Measurements from ENCODE around the gene PCGF1.
"Not testable (repeated sequence)": the region's sequence is repeated elsewhere in the genome, so short reads cannot be mapped to it uniquely, and the experiment has no call there.

PCGF1 gene

DNA sequence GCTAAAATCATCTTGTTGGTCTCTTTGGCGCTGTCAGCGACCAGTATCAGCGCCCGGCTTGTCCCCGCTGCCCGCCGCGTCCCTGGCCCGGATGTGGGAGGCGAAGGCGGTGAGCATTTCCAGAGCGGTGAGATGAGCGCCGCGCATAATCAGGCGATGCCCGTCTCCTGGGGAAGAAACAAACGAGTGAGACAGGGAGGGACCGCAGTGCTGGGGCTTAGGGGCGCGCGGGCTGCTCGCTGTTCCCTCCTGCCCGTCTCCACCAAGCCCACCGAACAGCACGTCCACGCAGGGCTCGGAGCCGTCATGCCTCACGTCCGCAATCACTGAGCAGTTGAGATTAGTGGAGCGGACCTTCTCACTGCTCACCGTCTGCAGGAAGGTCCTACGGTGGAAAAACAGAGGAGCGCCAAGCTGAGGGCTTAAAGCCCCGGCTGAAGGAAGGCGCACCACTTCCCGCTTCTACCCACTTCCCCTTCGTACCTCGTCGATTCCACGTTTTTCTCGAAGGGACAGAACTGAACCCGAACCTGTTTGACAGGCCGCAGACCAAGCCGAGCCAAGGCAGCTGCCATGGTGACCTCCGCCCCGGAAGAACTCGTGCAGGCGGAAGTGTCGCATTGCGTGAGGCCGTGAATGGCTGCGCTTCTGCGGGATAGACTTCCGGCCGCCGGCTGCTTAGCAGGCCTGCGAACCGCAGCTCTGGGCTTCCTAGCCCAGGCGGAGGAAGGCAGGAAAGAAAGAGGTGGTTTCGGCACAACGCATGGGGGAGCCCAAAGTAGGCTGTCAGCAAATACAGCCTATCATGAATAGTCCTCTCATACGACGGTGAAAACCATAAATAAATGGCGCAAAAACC, 35.2 kb downstream of the PCGF1 start, which contains the start of gene MRPL53:
MRPL53 (minus strand) TSS at position 595 of the 859 bp plus-strand sequence; CDS start at position 575, 20 bp downstream.
- DNase-seq (ENCODE audit: low spot score) = peak; percentile 96

GRCh38 chr2:74471332-74472065, 36.0 kb downstream of the PCGF1 start:
- no peak for DNase-seq (ENCODE audit: low spot score)

GRCh38 chr2:74470742-74471141, 36.8 kb downstream of the PCGF1 start:
- not testable (repeated sequence) for DNase-seq (ENCODE audit: low spot score)

GRCh38 chr2:74464406-74464805, 43.1 kb downstream of the PCGF1 start:
- no peak for DNase-seq (ENCODE audit: low spot score)

GRCh38 chr2:74462786-74463105, 44.7 kb downstream of the PCGF1 start:
- no peak for DNase-seq (ENCODE audit: low spot score)

- no peak for DNase-seq (ENCODE audit: low spot score)
Observed at GRCh38 chr2:74462054-74462785, 45.3 kb downstream of the PCGF1 start.

- no peak for DNase-seq (ENCODE audit: low spot score)
Observed at GRCh38 chr2:74461187-74462053, 46.1 kb downstream of the PCGF1 start.

DNA sequence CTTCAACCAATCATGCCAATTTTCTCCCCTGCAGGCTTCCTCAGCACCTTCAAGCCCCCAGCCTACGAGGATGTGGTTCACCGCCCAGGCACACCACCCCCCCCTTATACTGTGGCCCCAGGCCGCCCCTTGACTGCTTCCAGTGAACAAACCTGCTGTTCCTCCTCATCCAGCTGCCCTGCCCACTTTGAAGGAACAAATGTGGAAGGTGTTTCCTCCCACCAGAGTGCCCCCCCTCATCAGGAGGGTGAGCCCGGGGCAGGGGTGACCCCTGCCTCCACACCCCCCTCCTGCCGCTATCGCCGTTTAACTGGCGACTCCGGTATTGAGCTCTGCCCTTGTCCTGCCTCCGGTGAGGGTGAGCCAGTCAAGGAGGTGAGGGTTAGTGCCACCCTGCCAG, 47.3 kb downstream of the PCGF1 start:
- DNase-seq (ENCODE audit: low spot score) = not testable (repeated sequence)

DNA sequence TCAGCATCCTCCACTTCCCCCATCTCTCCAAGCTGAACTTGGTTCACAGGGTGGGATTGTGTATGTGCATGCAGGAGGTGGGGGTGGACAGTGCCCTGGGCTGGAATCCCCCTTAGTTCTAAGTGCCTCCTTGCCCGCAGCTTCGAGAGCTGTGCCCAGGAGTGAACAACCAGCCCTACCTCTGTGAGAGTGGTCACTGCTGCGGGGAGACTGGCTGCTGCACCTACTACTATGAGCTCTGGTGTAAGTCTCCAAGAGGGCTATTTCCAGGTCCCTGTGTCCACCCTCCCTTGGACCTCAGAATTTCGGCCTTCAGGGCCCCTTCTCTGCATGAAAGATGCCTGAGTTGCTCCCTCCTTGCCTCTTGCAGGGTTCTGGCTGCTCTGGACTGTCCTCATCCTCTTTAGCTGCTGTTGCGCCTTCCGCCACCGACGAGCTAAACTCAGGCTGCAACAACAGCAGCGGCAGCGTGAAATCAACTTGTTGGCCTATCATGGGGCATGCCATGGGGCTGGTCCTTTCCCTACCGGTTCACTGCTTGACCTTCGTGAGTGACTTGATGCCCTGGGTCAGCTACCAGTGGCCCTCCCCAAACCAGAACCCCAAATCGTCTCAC, 47.9 kb downstream of the PCGF1 start:
- not testable (repeated sequence) for DNase-seq (ENCODE audit: low spot score)

DNA sequence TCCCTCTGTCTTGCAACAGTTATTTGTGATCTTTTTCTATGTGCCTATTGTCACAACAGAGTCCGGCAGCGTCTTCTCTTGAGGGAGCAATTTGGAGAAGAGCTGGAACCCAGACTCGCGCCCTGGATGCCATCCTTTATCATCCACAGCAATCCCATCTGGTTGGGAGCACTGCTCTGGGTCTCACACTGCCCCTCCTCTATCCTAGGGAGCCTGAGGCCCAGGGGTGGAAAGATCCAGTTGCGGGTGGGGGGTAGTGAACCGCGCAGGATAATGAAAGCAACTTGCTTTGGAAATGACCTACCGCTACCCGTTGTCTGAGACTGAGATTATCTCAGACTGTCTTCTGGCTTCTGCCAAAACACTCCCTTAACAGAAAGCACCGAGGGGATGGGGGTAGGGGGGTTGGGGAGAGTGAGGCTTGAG, 48.5 kb downstream of the PCGF1 start:
- no peak for DNase-seq (ENCODE audit: low spot score)

- DNase-seq (ENCODE audit: low spot score) = peak; percentile 100
Observed at GRCh38 chr2:74458132-74458937, 49.2 kb downstream of the PCGF1 start, which contains the start of gene WBP1. WBP1 (plus strand) TSS chr2:74458438; CDS start chr2:74458603, 165 bp downstream.

GRCh38 chr2:74457549-74458131, 49.9 kb downstream of the PCGF1 start:
- no peak for DNase-seq (ENCODE audit: low spot score)

DNA sequence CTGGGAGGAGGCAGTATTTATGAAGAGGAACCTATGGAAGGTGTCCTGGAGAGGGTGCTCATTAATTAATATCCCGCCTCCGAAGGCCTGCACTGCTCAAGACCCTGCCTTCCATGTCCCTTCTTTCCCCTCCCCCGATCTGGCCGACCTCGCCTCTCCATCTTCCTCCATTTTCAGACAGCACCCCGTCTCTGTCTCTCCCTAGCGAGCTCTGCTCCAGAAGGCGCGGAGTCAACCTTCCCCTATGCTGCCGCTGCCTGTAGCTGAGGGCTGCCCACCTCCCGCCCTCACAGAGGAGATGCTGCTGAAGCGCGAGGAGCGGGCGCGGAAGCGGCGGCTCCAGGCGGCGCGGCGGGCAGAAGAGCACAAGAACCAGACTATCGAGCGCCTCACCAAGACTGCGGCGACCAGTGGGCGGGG, 50.4 kb downstream of the PCGF1 start:
- no peak for DNase-seq (ENCODE audit: low spot score)
